Kidney (tissue), 14 donors: ENCODE data around the gene TBX21. TPM values are rescaled to one million over a fixed set of nuclear protein-coding genes. Genes with fewer than 3 reads are reported as not detected.

Experiments used
- DNase-seq, 5 donors: peaks; one replicate each; pipeline ENCODE4 v3.0.0-alpha.2; 2013 to 2020
- FAIRE-seq: peaks from 2 replicates; lab custom pipeline; 2012; peaks lifted over from hg19 to GRCh38; lab: Jason Lieb, UNC
- H3K27ac ChIP-seq, 2 donors: one replicate each; pipeline ENCODE4 v1.7.0; 2013; ENCODE audit warnings: low read depth in 2 of 2, low read length in 2 of 2, inconsistent platforms in 1 of 2
- H3K27me3 ChIP-seq: one replicate; pipeline ENCODE4 v1.7.1; 2013; ENCODE audit warnings: low read length, inconsistent platforms; ENCODE audit not compliant: control insufficient read depth, insufficient read depth
- H3K36me3 ChIP-seq, 3 donors: one replicate each; pipeline versions ENCODE4 v1.7.0 to v1.7.1; 2013; ENCODE audit warnings: low read length in 3 of 3, control low read depth in 1 of 3, inconsistent platforms in 1 of 3; ENCODE audit not compliant: insufficient read depth in 3 of 3, control insufficient read depth in 2 of 3
- H3K4me1 ChIP-seq, 3 donors: one replicate each; pipeline versions ENCODE4 v1.7.0 to v1.7.1; 2013; ENCODE audit warnings: low read length in 3 of 3, inconsistent platforms in 1 of 3, low read depth in 1 of 3; ENCODE audit not compliant: control insufficient read depth in 2 of 3, insufficient read depth in 2 of 3
- H3K4me3 ChIP-seq, 3 donors: one replicate each; pipeline versions ENCODE4 v1.7.0 to v1.8.1; 2013; ENCODE audit warnings: low read length in 3 of 3, control low read depth in 1 of 3, inconsistent platforms in 1 of 3
- H3K9ac ChIP-seq, 3 donors: one replicate each; pipeline versions ENCODE4 v1.7.0 to v1.7.1; 2013; ENCODE audit warnings: low read length in 3 of 3, control low read depth in 1 of 3, inconsistent platforms in 1 of 3
- H3K9me3 ChIP-seq, 3 donors: one replicate each; pipeline versions ENCODE4 v1.7.0 to v1.7.1; 2013; ENCODE audit warnings: low read length in 3 of 3, control low read depth in 1 of 3, inconsistent platforms in 1 of 3; ENCODE audit not compliant: control insufficient read depth in 2 of 3, insufficient read depth in 1 of 3
- intact Hi-C: fragments of 100-400 bp; cut with DNase I; formaldehyde crosslinking; loops from one replicate; pipeline ENCODE4 v1.11.1; 2022
- polyA plus RNA-seq: library from polyadenylated mRNA; stranded (reverse); fragments of 350-450 nt; fragmentation: Illumina TruSeq; extraction: RNeasy Lipid Tissue Mini Kit (QIAGEN cat#74804); gene quantifications from one replicate; pipeline ENCODE4 v1.2.3, GENCODE V29; 2014; ENCODE audit warnings: low read depth, low replicate concordance; ENCODE audit not compliant: insufficient read depth
- total RNA-seq: library from RNA; stranded (reverse); fragmentation: NEBNext Ultra II Directional; extraction: Animal tissue kit (Norgen Biotek cat#: 25700); gene quantifications from one replicate; pipeline ENCODE4 v1.2.1, GENCODE V29; 2021
- TF ChIP-seq, protein P1 (sequence below): IDR thresholded peaks from 3 replicates; pipeline ENCODE4 v1.5.1; 2012; ENCODE audit warnings: mild to moderate bottlenecking, moderate library complexity, borderline replicate concordance; ENCODE audit not compliant: insufficient read depth; ENCODE audit errors: extremely low read depth
- donor health status: control.
- donor health status: control.
- donor health status: control.
- donor health status: control.
- donor health status: control.
- donor health status: DM: yes; HTN: yes; CAD: no.
- donor health status: Normal renal cell carcinoma (clear cell type).

The TBX21 gene
- total and polyA plus RNA-seq, 2 donors from 2014 or later = 0.24 to 1.9 TPM

GRCh38 chr17:47700471-47701449 lies 32.3 kb upstream of the TBX21 start:
- DNase-seq (no peak), FAIRE-seq (no peak)
- intact Hi-C loops = no loop called here
- peaks cover 0 to 10% (median 0%) of the 10 kb centered on the region in 3 donors for H3K4me1 ChIP-seq
- no peaks in the 10 kb centered on the region for H3K27me3 ChIP-seq
- TF ChIP-seq, protein P1, sequence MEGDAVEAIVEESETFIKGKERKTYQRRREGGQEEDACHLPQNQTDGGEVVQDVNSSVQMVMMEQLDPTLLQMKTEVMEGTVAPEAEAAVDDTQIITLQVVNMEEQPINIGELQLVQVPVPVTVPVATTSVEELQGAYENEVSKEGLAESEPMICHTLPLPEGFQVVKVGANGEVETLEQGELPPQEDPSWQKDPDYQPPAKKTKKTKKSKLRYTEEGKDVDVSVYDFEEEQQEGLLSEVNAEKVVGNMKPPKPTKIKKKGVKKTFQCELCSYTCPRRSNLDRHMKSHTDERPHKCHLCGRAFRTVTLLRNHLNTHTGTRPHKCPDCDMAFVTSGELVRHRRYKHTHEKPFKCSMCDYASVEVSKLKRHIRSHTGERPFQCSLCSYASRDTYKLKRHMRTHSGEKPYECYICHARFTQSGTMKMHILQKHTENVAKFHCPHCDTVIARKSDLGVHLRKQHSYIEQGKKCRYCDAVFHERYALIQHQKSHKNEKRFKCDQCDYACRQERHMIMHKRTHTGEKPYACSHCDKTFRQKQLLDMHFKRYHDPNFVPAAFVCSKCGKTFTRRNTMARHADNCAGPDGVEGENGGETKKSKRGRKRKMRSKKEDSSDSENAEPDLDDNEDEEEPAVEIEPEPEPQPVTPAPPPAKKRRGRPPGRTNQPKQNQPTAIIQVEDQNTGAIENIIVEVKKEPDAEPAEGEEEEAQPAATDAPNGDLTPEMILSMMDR = no peak
- no peak overlapping the region for H3K9ac ChIP-seq
- H3K27ac ChIP-seq = no peak overlapping the region
- H3K36me3 ChIP-seq = peaks cover 2 to 10% (median 4%) of the 10 kb centered on the region in 3 donors
- no peak overlapping the region for H3K4me3 ChIP-seq
- no peaks in the 10 kb centered on the region for H3K9me3 ChIP-seq

- peaks cover 0 to 11% (median 6%) of the 10 kb centered on the region in 3 donors for H3K4me1 ChIP-seq
- DNase-seq (peak in 1 of 5 donors; percentile 50), FAIRE-seq (no peak)
- H3K36me3 ChIP-seq = peaks cover 2 to 10% (median 4%) of the 10 kb centered on the region in 3 donors
- H3K4me3 ChIP-seq = no peak overlapping the region
- H3K9me3 ChIP-seq = no peaks in the 10 kb centered on the region
- H3K27me3 ChIP-seq = no peaks in the 10 kb centered on the region
- intact Hi-C loops = no loop called here
- TF ChIP-seq, protein P1 = no peak
- no peak overlapping the region for H3K27ac ChIP-seq
- H3K9ac ChIP-seq = no peak overlapping the region
Measured at GRCh38 chr17:47701608-47702007, 31.4 kb upstream of the TBX21 start.

DNA sequence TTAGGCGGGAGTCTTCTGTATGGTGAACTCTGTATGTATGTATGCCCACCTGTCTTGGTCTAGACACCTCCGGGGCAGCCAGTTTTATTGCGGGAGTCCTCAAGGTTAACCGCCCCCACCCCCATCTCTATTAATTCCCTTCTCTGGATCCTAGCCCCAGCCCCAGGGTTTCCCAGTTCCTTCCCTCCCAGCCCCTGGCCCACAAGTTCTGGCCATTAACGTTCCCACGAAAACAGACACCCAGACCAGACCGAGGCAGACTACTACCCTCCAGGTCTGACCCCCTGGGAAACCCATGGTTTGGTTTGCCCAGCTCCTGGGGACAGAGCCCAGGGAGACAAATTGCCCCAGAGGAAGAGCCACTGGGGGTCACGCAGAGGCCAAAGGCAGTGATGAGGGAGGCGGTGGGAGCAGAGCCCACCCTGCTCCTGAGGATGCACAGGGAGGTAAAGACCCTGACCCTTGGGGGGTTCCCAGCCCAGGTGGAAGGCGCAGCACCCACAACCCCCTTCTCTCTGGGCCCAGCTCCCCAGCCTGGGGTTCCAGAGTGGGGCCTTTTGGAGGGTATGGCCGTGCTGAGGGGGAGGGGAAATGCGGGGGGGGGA lies 30.5 kb upstream of the TBX21 start:
- Histone ChIP-seq H3K27ac (no peak overlapping the region), H3K4me1 (peaks cover 0 to 13% (median 6%) of the 10 kb centered on the region in 3 donors), H3K9ac (no peak overlapping the region), H3K9me3 (no peaks in the 10 kb centered on the region), H3K36me3 (peaks cover 0 to 10% (median 0%) of the 10 kb centered on the region in 3 donors), H3K27me3 (no peaks in the 10 kb centered on the region), H3K4me3 (no peak overlapping the region)
- FAIRE-seq (no peak), DNase-seq (peak in 1 of 5 donors; percentile 37)
- intact Hi-C loops = no loop called here
- TF ChIP-seq, protein P1 = no peak
